Activated naive CD8-positive, alpha-beta T cell (primary cell): ENCODE data around the gene CENPN.

ENCODE experiments used
- H3K27ac Mint-ChIP-seq: one replicate; pipeline ENCODE4 v1.8.0; 2021; ENCODE audit warnings: mixed read lengths
- H3K27me3 Mint-ChIP-seq: one replicate; pipeline ENCODE4 v1.8.0; 2021; ENCODE audit warnings: mixed read lengths
- H3K36me3 Mint-ChIP-seq: one replicate; pipeline ENCODE4 v1.8.0; 2021; ENCODE audit warnings: mixed read lengths
- H3K4me1 Mint-ChIP-seq: one replicate; pipeline ENCODE4 v1.8.0; 2021; ENCODE audit warnings: low read depth, mixed read lengths
- H3K4me3 Mint-ChIP-seq: one replicate; pipeline ENCODE4 v1.8.0; 2021; ENCODE audit warnings: mild to moderate bottlenecking, mixed read lengths
- H3K9me3 Mint-ChIP-seq: one replicate; pipeline ENCODE4 v1.8.0; 2021; ENCODE audit warnings: low read depth, mixed read lengths

The CENPN gene

GRCh38 chr16:81035398-81035974 lies 28.5 kb downstream of the CENPN start, which contains the start of gene ATMIN:
Gene ATMIN, plus strand, starts transcription at chr16:81035842. Its CDS starts 29 bp downstream, at chr16:81035871.
- Mint-ChIP-seq H3K9me3 (no peaks in the 10 kb centered on the region), H3K4me3 (peak within 1 kb of the TSS; percentile 92), H3K27me3 (no peaks in the 10 kb centered on the region), H3K36me3 (peaks cover 7% of the 10 kb centered on the region), H3K27ac (peak within 1 kb of the TSS; percentile 58), H3K4me1 (peaks cover 29% of the 10 kb centered on the region)

- Mint-ChIP-seq H3K4me1 (peaks cover 29% of the 10 kb centered on the region), H3K9me3 (no peaks in the 10 kb centered on the region), H3K36me3 (peaks cover 7% of the 10 kb centered on the region), H3K27ac (peak overlapping the region; percentile 58), H3K27me3 (no peaks in the 10 kb centered on the region), H3K4me3 (peak overlapping the region; percentile 92)
Measured at GRCh38 chr16:81035975-81036750, 29.1 kb downstream of the CENPN start.

- H3K27ac Mint-ChIP-seq, result peak overlapping the region; percentile 58
- H3K4me1 Mint-ChIP-seq, result peaks cover 29% of the 10 kb centered on the region
- H3K4me3 Mint-ChIP-seq, result peak overlapping the region; percentile 92
- no peaks in the 10 kb centered on the region for H3K27me3 Mint-ChIP-seq
- peaks cover 7% of the 10 kb centered on the region for H3K36me3 Mint-ChIP-seq
- no peaks in the 10 kb centered on the region for H3K9me3 Mint-ChIP-seq
Measured at GRCh38 chr16:81036751-81037350, 29.8 kb downstream of the CENPN start.

GRCh38 chr16:81040131-81040530 lies 33.1 kb downstream of the CENPN start:
- peak overlapping the region; percentile 30 for H3K27ac Mint-ChIP-seq

GRCh38 chr16:81040842-81041241 lies 33.8 kb downstream of the CENPN start:
- peaks cover 29% of the 10 kb centered on the region for H3K4me1 Mint-ChIP-seq

More at GRCh38 chr16:81040131-81040530, 33.1 kb downstream of the CENPN start:
- peaks cover 29% of the 10 kb centered on the region for H3K4me1 Mint-ChIP-seq
- H3K4me3 Mint-ChIP-seq, result no peak overlapping the region
- no peaks in the 10 kb centered on the region for H3K9me3 Mint-ChIP-seq
- H3K36me3 Mint-ChIP-seq, result peaks cover 16% of the 10 kb centered on the region
- no peaks in the 10 kb centered on the region for H3K27me3 Mint-ChIP-seq

GRCh38 chr16:81041696-81042095 lies 34.7 kb downstream of the CENPN start:
- Mint-ChIP-seq H3K27ac (no peak overlapping the region), H3K4me3 (no peak overlapping the region), H3K4me1 (peaks cover 26% of the 10 kb centered on the region), H3K9me3 (no peaks in the 10 kb centered on the region), H3K27me3 (no peaks in the 10 kb centered on the region), H3K36me3 (peaks cover 18% of the 10 kb centered on the region)

More at GRCh38 chr16:81040842-81041241, 33.8 kb downstream of the CENPN start:
- no peaks in the 10 kb centered on the region for H3K9me3 Mint-ChIP-seq
- no peak overlapping the region for H3K27ac Mint-ChIP-seq
- no peaks in the 10 kb centered on the region for H3K27me3 Mint-ChIP-seq
- H3K36me3 Mint-ChIP-seq, result peaks cover 18% of the 10 kb centered on the region
- no peak overlapping the region for H3K4me3 Mint-ChIP-seq

- no peaks in the 10 kb centered on the region for H3K9me3 Mint-ChIP-seq
- H3K36me3 Mint-ChIP-seq, result peaks cover 15% of the 10 kb centered on the region
- no peaks in the 10 kb centered on the region for H3K27me3 Mint-ChIP-seq
- no peak overlapping the region for H3K27ac Mint-ChIP-seq
- H3K4me3 Mint-ChIP-seq, result no peak overlapping the region
- peaks cover 15% of the 10 kb centered on the region for H3K4me1 Mint-ChIP-seq
Measured at GRCh38 chr16:81042821-81043220, 35.8 kb downstream of the CENPN start.

- Mint-ChIP-seq H3K4me3 (no peak overlapping the region), H3K4me1 (no peaks in the 10 kb centered on the region), H3K9me3 (peaks cover 14% of the 10 kb centered on the region), H3K27me3 (no peaks in the 10 kb centered on the region), H3K27ac (no peak overlapping the region), H3K36me3 (peaks cover 12% of the 10 kb centered on the region)
Measured at GRCh38 chr16:81053761-81054160, 46.7 kb downstream of the CENPN start.

GRCh38 chr16:81060576-81061306 lies 53.7 kb downstream of the CENPN start:
- Mint-ChIP-seq H3K36me3 (no peaks in the 10 kb centered on the region), H3K4me1 (no peaks in the 10 kb centered on the region), H3K9me3 (no peaks in the 10 kb centered on the region), H3K4me3 (no peak overlapping the region), H3K27ac (no peak overlapping the region), H3K27me3 (no peaks in the 10 kb centered on the region)

GRCh38 chr16:81061307-81061640 lies 54.3 kb downstream of the CENPN start:
- H3K4me1 Mint-ChIP-seq, result no peaks in the 10 kb centered on the region
- H3K9me3 Mint-ChIP-seq, result no peaks in the 10 kb centered on the region
- H3K36me3 Mint-ChIP-seq, result no peaks in the 10 kb centered on the region
- no peak overlapping the region for H3K27ac Mint-ChIP-seq
- H3K27me3 Mint-ChIP-seq, result no peaks in the 10 kb centered on the region
- H3K4me3 Mint-ChIP-seq, result no peak overlapping the region

GRCh38 chr16:81061871-81062608 lies 55.0 kb downstream of the CENPN start:
- Mint-ChIP-seq H3K4me3 (no peak overlapping the region), H3K27me3 (no peaks in the 10 kb centered on the region), H3K4me1 (peaks cover 7% of the 10 kb centered on the region), H3K36me3 (no peaks in the 10 kb centered on the region), H3K9me3 (no peaks in the 10 kb centered on the region), H3K27ac (no peak overlapping the region)

GRCh38 chr16:81066681-81067080 lies 59.7 kb downstream of the CENPN start:
- no peaks in the 10 kb centered on the region for H3K9me3 Mint-ChIP-seq
- peaks cover 12% of the 10 kb centered on the region for H3K4me1 Mint-ChIP-seq
- no peaks in the 10 kb centered on the region for H3K27me3 Mint-ChIP-seq
- no peak overlapping the region for H3K4me3 Mint-ChIP-seq
- H3K36me3 Mint-ChIP-seq, result peaks cover 3% of the 10 kb centered on the region
- no peak overlapping the region for H3K27ac Mint-ChIP-seq

- Mint-ChIP-seq H3K27me3 (no peaks in the 10 kb centered on the region), H3K4me1 (peaks cover 12% of the 10 kb centered on the region), H3K4me3 (no peak overlapping the region), H3K36me3 (peaks cover 3% of the 10 kb centered on the region), H3K9me3 (no peaks in the 10 kb centered on the region), H3K27ac (no peak overlapping the region)
Measured at GRCh38 chr16:81067166-81067565, 60.2 kb downstream of the CENPN start.

- no peak overlapping the region for H3K4me3 Mint-ChIP-seq
- H3K27me3 Mint-ChIP-seq, result no peaks in the 10 kb centered on the region
- H3K9me3 Mint-ChIP-seq, result no peaks in the 10 kb centered on the region
- H3K4me1 Mint-ChIP-seq, result peaks cover 12% of the 10 kb centered on the region
- peaks cover 3% of the 10 kb centered on the region for H3K36me3 Mint-ChIP-seq
- H3K27ac Mint-ChIP-seq, result no peak overlapping the region
Measured at GRCh38 chr16:81069063-81069462, 62.0 kb downstream of the CENPN start.
